NCI-H187 treated with DMSO at 0.1 percent for 48 hours (cell line): ENCODE results near the gene ZNF136.

Experiments used
- DNase-seq: peaks from one replicate; lab custom pipeline; 2025; lab: John Stamatoyannopoulos, UW

The ZNF136 gene

GRCh38 chr19:12194827-12195731 is 32.2 kb downstream of the ZNF136 start:
- no peak for DNase-seq

GRCh38 chr19:12198136-12198535 is 35.2 kb downstream of the ZNF136 start:
- no peak for DNase-seq

GRCh38 chr19:12199757-12200419 is 37.0 kb downstream of the ZNF136 start:
- no peak for DNase-seq

- no peak for DNase-seq
Measured at GRCh38 chr19:12202250-12202649, 39.4 kb downstream of the ZNF136 start.

GRCh38 chr19:12205296-12205695 is 42.4 kb downstream of the ZNF136 start:
- no peak for DNase-seq

- no peak for DNase-seq
Measured at GRCh38 chr19:12208221-12208620, 45.3 kb downstream of the ZNF136 start.

- DNase-seq = no peak
Measured at GRCh38 chr19:12217332-12217731, 54.4 kb downstream of the ZNF136 start.

- DNase-seq = no peak
Measured at GRCh38 chr19:12222980-12223630, 60.2 kb downstream of the ZNF136 start.

- DNase-seq = no peak
Measured at GRCh38 chr19:12224676-12225075, 61.8 kb downstream of the ZNF136 start.

- DNase-seq = no peak
Measured at GRCh38 chr19:12229990-12230389, 67.1 kb downstream of the ZNF136 start.

- no peak for DNase-seq
Measured at GRCh38 chr19:12230751-12231733, 68.1 kb downstream of the ZNF136 start.

- no peak for DNase-seq
Measured at GRCh38 chr19:12232961-12233360, 70.1 kb downstream of the ZNF136 start.

- DNase-seq = no peak
Measured at GRCh38 chr19:12237143-12237839, 74.4 kb downstream of the ZNF136 start.
